SU-DHL-6 (cell line): Measurements from ENCODE around the gene PRKAR2B.
"Not testable (repeated sequence)": the region's sequence is repeated elsewhere in the genome, so short reads cannot be mapped to it uniquely, and the experiment has no call there.

ENCODE experiments used
- H2AFZ ChIP-seq: fragments of 200-600 bp; sonication (generic); 2 replicates; pipeline ENCODE4 v1.6.1; 2014; ENCODE audit warnings: low read depth, mild to moderate bottlenecking, moderate library complexity, mixed read lengths, antibody characterized with exemption, low read length; ENCODE audit not compliant: severe bottlenecking
- H3F3A ChIP-seq: fragments of 200-600 bp; shearing (Covaris generic); 2 replicates; pipeline ENCODE4 v1.6.0; 2016; ENCODE audit warnings: antibody characterized with exemption, mild to moderate bottlenecking; ENCODE audit not compliant: insufficient read depth
- H3K27ac ChIP-seq: fragments of 200-600 bp; sonication (generic); 2 replicates; pipeline ENCODE4 v1.5.1; 2016; ENCODE audit warnings: low read depth, mild to moderate bottlenecking, low read length, moderate library complexity, mixed read lengths
- H3K27me3 ChIP-seq: fragments of 200-600 bp; sonication (generic), shearing (Covaris generic); 2 replicates; pipeline ENCODE4 v1.6.0; 2014; ENCODE audit warnings: mild to moderate bottlenecking, low read length
- H3K36me3 ChIP-seq: fragments of 200-600 bp; sonication (generic); 2 replicates; pipeline ENCODE4 v1.6.1; 2014; ENCODE audit warnings: mild to moderate bottlenecking, low read length, mixed read lengths
- H3K4me2 ChIP-seq: fragments of 300-600, 200-600 bp; shearing (Covaris generic), sonication (generic); 2 replicates; pipeline ENCODE4 v1.6.0; 2014; ENCODE audit warnings: low read length, low read depth, mild to moderate bottlenecking; ENCODE audit not compliant: poor library complexity, severe bottlenecking
- H3K4me3 ChIP-seq: fragments of 200-600 bp; sonication (generic); 2 replicates; pipeline ENCODE4 v1.5.1; 2014; ENCODE audit warnings: antibody characterized with exemption, low read length, mild to moderate bottlenecking, mixed read lengths; ENCODE audit not compliant: insufficient read depth, poor library complexity, severe bottlenecking
- H3K79me2 ChIP-seq: fragments of 200-600 bp; sonication (generic); 2 replicates; pipeline ENCODE4 v1.6.1; 2014; ENCODE audit warnings: mild to moderate bottlenecking, low read length, moderate library complexity; ENCODE audit not compliant: insufficient read depth
- H3K9ac ChIP-seq: fragments of 200-600 bp; sonication (generic); 2 replicates; pipeline ENCODE4 v1.7.0; 2014; ENCODE audit warnings: mild to moderate bottlenecking, low read length
- H3K9me2 ChIP-seq: fragments of 200-600 bp; sonication (generic); replicated peaks from 2 replicates; pipeline ENCODE4 v1.6.1; 2014; ENCODE audit warnings: low read length; ENCODE audit not compliant: insufficient read depth
- H3K9me3 ChIP-seq: fragments of 200-600 bp; sonication (generic); 2 replicates; pipeline ENCODE4 v1.6.1; 2014; ENCODE audit warnings: low read length, mixed read lengths; ENCODE audit not compliant: insufficient read depth
- H4K20me1 ChIP-seq: fragments of 200-600 bp; sonication (generic); 2 replicates; pipeline ENCODE4 v1.6.1; 2014; ENCODE audit warnings: low read depth, mild to moderate bottlenecking, antibody characterized with exemption, low read length, moderate library complexity, mixed read lengths
- CTCF ChIP-seq: fragments of 200-600 bp; sonication (generic); IDR thresholded peaks from one replicate; pipeline ENCODE4 v1.5.1; 2017; ENCODE audit warnings: antibody characterized with exemption, mild to moderate bottlenecking, low read length, moderate library complexity; ENCODE audit not compliant: insufficient read depth, poor library complexity, severe bottlenecking
- EZH2phosphoT487 ChIP-seq: fragments of 200-600 bp; sonication (generic), shearing (Covaris generic); conservative IDR thresholded peaks from 2 replicates; pipeline ENCODE4 v1.6.1; 2018; ENCODE audit warnings: mild to moderate bottlenecking, antibody characterized with exemption, low read length, moderate library complexity, mixed read lengths

The PRKAR2B gene

GRCh38 chr7:107049480-107049879 lies 5.0 kb downstream of the PRKAR2B start:
- no peaks in the 10 kb centered on the region for H4K20me1 ChIP-seq
- no peak overlapping the region for H3K27ac ChIP-seq
- H2AFZ ChIP-seq = no peak overlapping the region
- H3K4me2 ChIP-seq = no peak overlapping the region
- no peaks in the 10 kb centered on the region for H3K27me3 ChIP-seq
- H3K9ac ChIP-seq = no peak overlapping the region
- no peaks in the 10 kb centered on the region for H3K9me3 ChIP-seq
- no peak overlapping the region for H3K4me3 ChIP-seq
- no peaks in the 10 kb centered on the region for H3K9me2 ChIP-seq
- H3K79me2 ChIP-seq = no peaks in the 10 kb centered on the region
- TF ChIP-seq EZH2phosphoT487 = no peak
- no peak for TF ChIP-seq CTCF
- H3F3A ChIP-seq = no peaks in the 10 kb centered on the region; the same call in 1 of the 2 replicates
- no peaks in the 10 kb centered on the region for H3K36me3 ChIP-seq

- no peak overlapping the region for H3K4me3 ChIP-seq
- no peaks in the 10 kb centered on the region for H4K20me1 ChIP-seq
- no peak overlapping the region for H2AFZ ChIP-seq
- no peaks in the 10 kb centered on the region for H3K9me3 ChIP-seq
- H3F3A ChIP-seq = no peaks in the 10 kb centered on the region; the same call in 1 of the 2 replicates
- H3K79me2 ChIP-seq = no peaks in the 10 kb centered on the region
- H3K9me2 ChIP-seq = no peaks in the 10 kb centered on the region
- no peaks in the 10 kb centered on the region for H3K36me3 ChIP-seq
- TF ChIP-seq EZH2phosphoT487 (no peak), CTCF (no peak)
- no peaks in the 10 kb centered on the region for H3K27me3 ChIP-seq
- no peak overlapping the region for H3K4me2 ChIP-seq
- H3K9ac ChIP-seq = no peak overlapping the region
- no peak overlapping the region for H3K27ac ChIP-seq
These were observed 5.5 kb downstream of the PRKAR2B start for GRCh38 chr7:107049971-107050532.

GRCh38 chr7:107051376-107051775 lies 6.9 kb downstream of the PRKAR2B start:
- Histone ChIP-seq H3K4me2 (no peak overlapping the region), H3K36me3 (no peaks in the 10 kb centered on the region), H3K9me3 (no peaks in the 10 kb centered on the region), H3K9ac (no peak overlapping the region), H3K27me3 (no peaks in the 10 kb centered on the region), H3K4me3 (no peak overlapping the region), H3F3A (no peaks in the 10 kb centered on the region; the same call in 1 of the 2 replicates), H4K20me1 (no peaks in the 10 kb centered on the region), H3K27ac (no peak overlapping the region), H2AFZ (no peak overlapping the region), H3K9me2 (no peaks in the 10 kb centered on the region), H3K79me2 (no peaks in the 10 kb centered on the region)
- TF ChIP-seq EZH2phosphoT487 (no peak), CTCF (no peak)

GRCh38 chr7:107054965-107055364 lies 10.5 kb downstream of the PRKAR2B start:
- not testable (repeated sequence) for H3K27ac ChIP-seq, H3F3A ChIP-seq, H3K9me3 ChIP-seq, H3K9me2 ChIP-seq, H3K4me2 ChIP-seq, H3K36me3 ChIP-seq, H3K4me3 ChIP-seq, H2AFZ ChIP-seq, H4K20me1 ChIP-seq, H3K9ac ChIP-seq, H3K79me2 ChIP-seq, H3K27me3 ChIP-seq

GRCh38 chr7:107056058-107056457 lies 11.6 kb downstream of the PRKAR2B start:
- H3K4me3 ChIP-seq, H3K79me2 ChIP-seq, H3K4me2 ChIP-seq, H2AFZ ChIP-seq, H3K27ac ChIP-seq, H3K27me3 ChIP-seq, H3K9me2 ChIP-seq, H3K9ac ChIP-seq, H3K36me3 ChIP-seq, H3K9me3 ChIP-seq, H3F3A ChIP-seq, H4K20me1 ChIP-seq: not testable (repeated sequence)
